B cell (primary cell): Measurements from ENCODE around the gene METAP1D. TPM values are rescaled to one million over a fixed set of nuclear protein-coding genes. Genes with fewer than 3 reads are reported as not detected.
"Not testable (repeated sequence)": the region's sequence is repeated elsewhere in the genome, so short reads cannot be mapped to it uniquely, and the experiment has no call there.

ENCODE experiments used
- ATAC-seq: fragments of 200-7000 bp; cut with Tn5 transposase; one replicate; pipeline ENCODE4 v1.10.0; 2021; ENCODE audit warnings: low read depth, mild to moderate bottlenecking, moderate number of reproducible peaks, moderate library complexity
- CTCF ChIA-PET: fragments of 350-600 bp; sonication (Branson Sonifier 250); formaldehyde crosslinking; loops from one replicate; lab custom pipeline; 2021; ENCODE audit warnings: antibody characterized with exemption, inconsistent platforms; lab: Charles Lee
- POLR2A ChIA-PET: fragments of 350-600 bp; sonication (Branson Sonifier 250); formaldehyde crosslinking; loops from one replicate; lab custom pipeline; 2021; ENCODE audit warnings: antibody characterized with exemption; lab: Charles Lee
- DNase-seq: peaks from one replicate; pipeline ENCODE4 v3.0.0; 2013
- H2AFZ ChIP-seq: 2 replicates; pipeline ENCODE4 v1.6.1; 2012; ENCODE audit warnings: mild to moderate bottlenecking, low read depth, low read length; ENCODE audit not compliant: insufficient read depth, poor library complexity, severe bottlenecking
- H3K27ac ChIP-seq, 2 donors: 1 replicate in 1 of 2; 2 replicates in 1 of 2; pipeline ENCODE4 v1.5.1; 2012 to 2013; ENCODE audit warnings: low read length in 2 of 2, mild to moderate bottlenecking in 2 of 2, moderate library complexity in 1 of 2
- H3K27me3 ChIP-seq, 4 experiments: fragments of 200-600 bp in 1 of 4; sonication (generic) in 1 of 4; replicated peaks in 1 of 4; 1 replicate in 2 of 4; 2 replicates in 2 of 4; pipeline versions ENCODE4 v1.6.1 to v1.7.0; 2013 to 2016; ENCODE audit warnings: low read length in 3 of 4, mild to moderate bottlenecking in 2 of 4, mixed read lengths in 1 of 4, moderate library complexity in 1 of 4; ENCODE audit not compliant: insufficient read depth in 4 of 4, control insufficient read depth in 3 of 4; ENCODE audit errors: control extremely low read depth in 1 of 4
- H3K36me3 ChIP-seq, 2 experiments: replicated peaks in 1 of 2; 1 replicate in 1 of 2; 2 replicates in 1 of 2; pipeline versions ENCODE4 v1.6.1 to v1.7.1; 2013; ENCODE audit warnings: low read length in 1 of 2; ENCODE audit not compliant: insufficient read depth in 2 of 2, control insufficient read depth in 1 of 2; ENCODE audit errors: control extremely low read depth in 1 of 2, extremely low read depth in 1 of 2
- H3K4me1 ChIP-seq, 2 donors: fragments of 200-600 bp in 1 of 2; sonication (generic) in 1 of 2; 1 replicate in 1 of 2; 2 replicates in 1 of 2; pipeline versions ENCODE4 v1.5.1 to v1.6.1; 2013 to 2017; ENCODE audit warnings: low read length in 2 of 2; ENCODE audit not compliant: control insufficient read depth in 2 of 2, insufficient read depth in 2 of 2
- H3K4me2 ChIP-seq: replicated peaks from 2 replicates; pipeline ENCODE3; 2012; ENCODE audit warnings: mild to moderate bottlenecking, low read depth, low read length; ENCODE audit not compliant: poor library complexity, severe bottlenecking
- H3K4me3 ChIP-seq, 5 experiments: fragments of 200-600 bp in 1 of 5; sonication (generic) in 1 of 5; 1 replicate in 3 of 5; 2 replicates in 2 of 5; pipeline versions ENCODE4 v1.5.1 to v1.7.0; 2011 to 2016; ENCODE audit warnings: low read length in 4 of 5, mild to moderate bottlenecking in 4 of 5, low read depth in 2 of 5, control low read depth in 1 of 5, moderate library complexity in 1 of 5; ENCODE audit not compliant: insufficient read depth in 1 of 5; ENCODE audit errors: control extremely low read depth in 1 of 5, extremely low read depth in 1 of 5
- H3K79me2 ChIP-seq: fragments of 200-600 bp; sonication (generic); one replicate; pipeline ENCODE4 v1.6.0; 2016; ENCODE audit warnings: low read length; ENCODE audit not compliant: control insufficient read depth, insufficient read depth
- H3K9ac ChIP-seq: fragments of 200-600 bp; sonication (generic); 2 replicates; pipeline ENCODE4 v1.6.1; 2017; ENCODE audit warnings: mild to moderate bottlenecking, low read length, moderate library complexity
- H3K9me3 ChIP-seq, 3 donors: one replicate each; pipeline versions ENCODE4 v1.6.1 to v1.7.1; 2013; ENCODE audit warnings: low read length in 2 of 3; ENCODE audit not compliant: control insufficient read depth in 2 of 3, insufficient read depth in 1 of 3; ENCODE audit errors: control extremely low read depth in 1 of 3
- H4K20me1 ChIP-seq: 2 replicates; pipeline ENCODE4 v1.6.0; 2012; ENCODE audit warnings: mild to moderate bottlenecking, low read length; ENCODE audit not compliant: insufficient read depth, control insufficient read depth, poor library complexity, severe bottlenecking
- H3K27ac Mint-ChIP-seq: one replicate; pipeline ENCODE4 v1.8.0; 2021; ENCODE audit warnings: mixed read lengths
- H3K27me3 Mint-ChIP-seq: one replicate; pipeline ENCODE4 v1.8.0; 2021; ENCODE audit warnings: mixed read lengths
- H3K4me1 Mint-ChIP-seq: one replicate; pipeline ENCODE4 v1.8.0; 2021; ENCODE audit warnings: mixed read lengths
- H3K4me3 Mint-ChIP-seq: one replicate; pipeline ENCODE4 v1.8.0; 2021; ENCODE audit warnings: mixed read lengths
- H3K9me3 Mint-ChIP-seq: one replicate; pipeline ENCODE4 v1.8.0; 2022; ENCODE audit warnings: mixed read lengths; ENCODE audit not compliant: insufficient read depth
- CTCF ChIP-seq: fragments of 200-600 bp; IDR thresholded peaks from one replicate; pipeline ENCODE4 v1.8.0; 2022; ENCODE audit warnings: antibody characterized with exemption, mild to moderate bottlenecking
- EZH2 ChIP-seq: IDR thresholded peaks from 2 replicates; pipeline ENCODE4 v1.6.1; 2012; ENCODE audit warnings: borderline replicate concordance, low read depth, mild to moderate bottlenecking, moderate library complexity, low read length; ENCODE audit not compliant: insufficient read depth, poor library complexity, severe bottlenecking
- WGBS: methylation state at CpG from one replicate; pipeline ENCODE4 v1.1.5; 2013; ENCODE audit warnings: missing lambda C conversion rate; ENCODE audit not compliant: insufficient coverage; 5-methylcytosine and 5-hydroxymethylcytosine counted together
- intact Hi-C: fragments of 100-400 bp; cut with micrococcal nuclease; formaldehyde crosslinking; loops from one replicate; pipeline ENCODE4 v1.10.0; 2022
- polyA plus RNA-seq: library from polyadenylated mRNA; depleted of rRNA; stranded (reverse); fragments of >200 nt; gene quantifications from 2 replicates; pipeline ENCODE4 v1.2.3, GENCODE V29; 2012
- total RNA-seq, 2 donors: library from RNA; stranded (reverse); fragments of 120-200 nt in 1 of 2; gene quantifications; 1 replicate in 1 of 2; 2 replicates in 1 of 2; pipeline versions ENCODE4 v1.2.3 to v1.2.4, GENCODE V29; 2013 to 2022

Gene METAP1D
- total and polyA plus RNA-seq, 2 donors (not counting 1 experiment from before 2014, with no cell fraction given) = 7.8 to 8.9 TPM

- Histone ChIP-seq H3K27ac (no peak overlapping the region), H2AFZ (no peak overlapping the region), H3K36me3 (peaks cover 4 to 7% of the 10 kb centered on the region in 2 experiments), H3K4me1 (no peaks in the 10 kb centered on the region), H3K27me3 (no peaks in the 10 kb centered on the region), H4K20me1 (no peaks in the 10 kb centered on the region), H3K9ac (no peak overlapping the region), H3K9me3 (no peaks in the 10 kb centered on the region), H3K79me2 (no peaks in the 10 kb centered on the region), H3K4me3 (no peak overlapping the region), H3K4me2 (no peak overlapping the region)
- H3K4me1 Mint-ChIP-seq = no peaks in the 10 kb centered on the region
- H3K27me3 Mint-ChIP-seq = no peaks in the 10 kb centered on the region
- ATAC-seq (no peak), DNase-seq (no peak)
- no peak overlapping the region for H3K4me3 Mint-ChIP-seq
- WGBS = 100% methylated on average over 1 of the region's 2 CpGs
- no peak for TF ChIP-seq CTCF
- no peak for TF ChIP-seq EZH2
- H3K9me3 Mint-ChIP-seq = no peaks in the 10 kb centered on the region
- no peak overlapping the region for H3K27ac Mint-ChIP-seq
- ChIA-PET POLR2A (no interaction called here), CTCF (interaction anchor here (0.7 kb wide), 1 partner anchor 18 kb away, joined by 3 read pairs; no protein-coding TSS in a partner anchor)
- intact Hi-C loops = no loop called here
These were observed 27.3 kb upstream of the METAP1D start for GRCh38 chr2:171972329-171972982.

GRCh38 chr2:171979103-171979502, 20.6 kb upstream of the METAP1D start:
- POLR2A ChIA-PET = no interaction called here
- no peak for DNase-seq
- no peak for ATAC-seq
- Histone ChIP-seq H3K4me2 (no peak overlapping the region), H3K4me1 (no peaks in the 10 kb centered on the region), H3K9ac (no peak overlapping the region), H4K20me1 (no peaks in the 10 kb centered on the region), H3K4me3 (no peak overlapping the region), H2AFZ (no peak overlapping the region), H3K9me3 (no peaks in the 10 kb centered on the region), H3K27me3 (no peaks in the 10 kb centered on the region), H3K36me3 (peaks cover 7 to 33% of the 10 kb centered on the region in 2 experiments), H3K27ac (no peak overlapping the region), H3K79me2 (no peaks in the 10 kb centered on the region)
- Mint-ChIP-seq H3K9me3 (no peaks in the 10 kb centered on the region), H3K27ac (no peak overlapping the region), H3K4me3 (no peak overlapping the region), H3K27me3 (no peaks in the 10 kb centered on the region), H3K4me1 (no peaks in the 10 kb centered on the region)
- WGBS = no CpG with 5 or more reads among the region's 4 CpGs
- intact Hi-C loops = no loop called here
- no peak for TF ChIP-seq EZH2
- TF ChIP-seq CTCF = no peak
- CTCF ChIA-PET = no interaction called here

GRCh38 chr2:171983924-171984323, 15.8 kb upstream of the METAP1D start:
- H3K9me3 Mint-ChIP-seq, CTCF ChIA-PET, H4K20me1 ChIP-seq, H3K9ac ChIP-seq, intact Hi-C loops, H3K4me3 Mint-ChIP-seq, H3K79me2 ChIP-seq, H3K27ac Mint-ChIP-seq, POLR2A ChIA-PET, H3K4me1 Mint-ChIP-seq, H2AFZ ChIP-seq, H3K9me3 ChIP-seq, H3K4me3 ChIP-seq, H3K4me1 ChIP-seq, H3K27me3 Mint-ChIP-seq, H3K27me3 ChIP-seq, ATAC-seq, DNase-seq, H3K4me2 ChIP-seq, H3K27ac ChIP-seq: not testable (repeated sequence)
- H3K36me3 ChIP-seq = peaks cover 3 to 22% of the 10 kb centered on the region in 2 experiments
- WGBS = no CpG with 5 or more reads among the region's 1 CpG
